ENCODE measurements around the gene MYLK2. TPM values are rescaled to one million over a fixed set of nuclear protein-coding genes. Genes with fewer than 3 reads are reported as not detected.
"Not testable (repeated sequence)": the region's sequence is repeated elsewhere in the genome, so short reads cannot be mapped to it uniquely, and the experiment has no call there.

The MYLK2 gene
- polyA plus RNA-seq, 3 donors from 2014 or later: not detected

DNA sequence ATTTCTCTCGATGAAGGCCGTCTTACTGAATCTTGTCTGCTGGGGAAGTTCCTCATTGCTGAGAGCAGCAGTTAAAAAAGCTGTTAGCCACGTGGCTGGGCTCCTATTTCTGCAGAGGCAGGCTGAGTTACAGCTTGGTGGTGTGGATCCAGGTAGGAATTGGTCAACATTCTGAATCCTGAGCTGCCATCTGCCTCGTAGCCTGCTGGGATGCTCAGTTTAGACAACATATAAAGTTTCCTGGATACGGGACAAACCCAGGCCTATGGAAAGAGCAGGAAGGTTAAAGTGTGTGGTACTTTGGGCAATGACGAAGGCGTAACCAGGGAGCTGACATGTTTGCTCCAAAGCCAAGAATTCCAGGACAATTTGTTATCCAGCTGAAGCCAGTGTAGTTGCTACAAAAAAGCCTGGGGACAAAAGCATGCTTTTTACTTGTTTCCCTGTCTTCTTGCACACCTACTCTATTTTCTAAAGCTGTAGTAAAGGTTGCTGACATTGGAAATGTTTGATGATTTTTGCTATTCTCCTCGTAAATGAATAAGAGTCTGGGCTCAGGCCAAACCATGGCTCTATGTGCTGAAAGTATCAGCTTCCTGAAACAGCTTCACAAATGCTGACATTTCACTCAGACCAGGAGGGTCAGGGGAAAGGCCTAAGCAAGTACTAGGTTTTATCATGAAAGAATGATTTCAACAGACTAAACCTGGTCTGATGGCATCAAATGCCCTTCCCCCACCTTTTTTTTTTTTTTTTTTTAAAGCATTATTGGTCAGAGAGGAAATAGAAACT lies 12.4 kb upstream of the MYLK2 start:
- Mint-ChIP-seq H3K27ac (no peak overlapping the region), H3K9me3 (no peaks in the 10 kb centered on the region), H3K36me3 (no peaks in the 10 kb centered on the region), H3K4me1 (peaks cover 5 to 11% of the 10 kb centered on the region in 2 donors), H3K27me3 (ENCODE audit: low read depth in 3 of 3) (peaks cover 1 to 2% (median 1%) of the 10 kb centered on the region in 3 donors), H3K4me3 (no peak overlapping the region)
- no peak for DNase-seq

DNA sequence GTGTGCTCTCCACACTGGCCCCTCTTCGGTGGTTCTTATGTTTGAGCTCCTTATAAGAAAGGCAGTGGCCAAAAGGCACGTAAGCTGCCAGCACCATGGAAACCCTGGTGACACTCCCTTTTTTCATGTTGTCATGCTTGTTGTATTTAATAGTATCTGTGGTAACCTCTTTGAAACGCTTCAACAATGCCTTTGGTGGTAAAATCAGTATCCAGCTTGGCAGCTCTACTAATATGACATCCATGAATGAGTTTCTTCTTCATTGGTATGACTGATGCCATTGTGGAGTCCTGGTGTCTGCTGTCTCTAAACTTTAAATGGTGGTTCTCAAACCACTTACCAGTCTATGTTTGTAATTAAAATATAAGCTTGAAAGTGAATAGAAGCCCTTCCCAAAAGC lies 10.7 kb upstream of the MYLK2 start:
- H3K36me3 Mint-ChIP-seq: no peaks in the 10 kb centered on the region
- H3K27me3 Mint-ChIP-seq (ENCODE audit: low read depth in 3 of 3): peaks cover 1 to 2% (median 1%) of the 10 kb centered on the region in 3 donors
- no peak overlapping the region for H3K4me3 Mint-ChIP-seq
- no peak overlapping the region for H3K27ac Mint-ChIP-seq
- H3K4me1 Mint-ChIP-seq: peaks cover 2 to 8% of the 10 kb centered on the region in 2 donors
- DNase-seq: no peak
- no peaks in the 10 kb centered on the region for H3K9me3 Mint-ChIP-seq

DNA sequence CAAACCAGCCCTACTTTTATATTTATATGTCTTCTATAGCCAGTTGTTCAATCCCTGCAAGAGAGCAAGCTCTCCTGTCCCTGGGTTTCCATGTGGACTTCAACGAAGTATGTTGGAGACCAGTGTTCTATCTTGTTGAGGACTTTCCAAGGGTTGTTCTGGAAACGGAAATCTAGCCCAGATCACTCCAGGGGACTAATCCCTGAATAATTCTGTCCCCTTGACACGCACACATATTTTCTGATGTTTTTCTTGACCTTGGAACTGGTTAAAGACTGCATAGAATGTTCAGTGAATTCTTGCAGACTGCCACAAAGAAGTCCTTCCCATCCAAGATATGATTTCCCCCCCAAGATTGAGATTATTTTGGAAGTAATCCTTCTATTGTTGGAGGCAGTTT lies 9.5 kb upstream of the MYLK2 start:
- Mint-ChIP-seq H3K27ac (no peak overlapping the region), H3K4me1 (no peaks in the 10 kb centered on the region), H3K9me3 (no peaks in the 10 kb centered on the region), H3K27me3 (ENCODE audit: low read depth in 3 of 3) (peaks cover 0 to 2% (median 1%) of the 10 kb centered on the region in 3 donors), H3K4me3 (no peak overlapping the region), H3K36me3 (no peaks in the 10 kb centered on the region)
- DNase-seq: no peak

DNA sequence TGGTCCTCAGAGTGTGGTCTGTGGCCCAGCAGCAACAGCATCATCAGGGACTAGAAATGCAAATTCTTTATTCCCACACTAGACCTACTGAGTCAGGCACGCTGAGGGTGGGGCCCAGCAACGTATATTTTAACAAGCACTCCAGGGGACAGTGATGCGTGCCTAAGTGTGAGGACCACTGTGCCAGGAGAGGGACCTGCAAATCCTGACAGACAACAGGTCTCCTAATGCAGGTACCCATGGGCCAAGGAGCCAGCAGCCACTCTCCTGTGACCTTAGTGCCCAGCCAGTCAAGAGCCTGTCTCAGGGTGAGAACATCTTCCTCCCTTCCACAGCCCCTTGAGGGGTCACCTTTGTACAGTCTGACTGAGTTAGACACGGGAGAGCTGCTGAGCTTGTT lies 8.0 kb upstream of the MYLK2 start:
- no peaks in the 10 kb centered on the region for H3K9me3 Mint-ChIP-seq
- DNase-seq: no peak
- H3K36me3 Mint-ChIP-seq: no peaks in the 10 kb centered on the region
- peaks cover 1 to 2% (median 2%) of the 10 kb centered on the region in 3 donors for H3K27me3 Mint-ChIP-seq (ENCODE audit: low read depth in 3 of 3)
- no peaks in the 10 kb centered on the region for H3K4me1 Mint-ChIP-seq
- H3K27ac Mint-ChIP-seq: no peak overlapping the region
- no peak overlapping the region for H3K4me3 Mint-ChIP-seq

DNA sequence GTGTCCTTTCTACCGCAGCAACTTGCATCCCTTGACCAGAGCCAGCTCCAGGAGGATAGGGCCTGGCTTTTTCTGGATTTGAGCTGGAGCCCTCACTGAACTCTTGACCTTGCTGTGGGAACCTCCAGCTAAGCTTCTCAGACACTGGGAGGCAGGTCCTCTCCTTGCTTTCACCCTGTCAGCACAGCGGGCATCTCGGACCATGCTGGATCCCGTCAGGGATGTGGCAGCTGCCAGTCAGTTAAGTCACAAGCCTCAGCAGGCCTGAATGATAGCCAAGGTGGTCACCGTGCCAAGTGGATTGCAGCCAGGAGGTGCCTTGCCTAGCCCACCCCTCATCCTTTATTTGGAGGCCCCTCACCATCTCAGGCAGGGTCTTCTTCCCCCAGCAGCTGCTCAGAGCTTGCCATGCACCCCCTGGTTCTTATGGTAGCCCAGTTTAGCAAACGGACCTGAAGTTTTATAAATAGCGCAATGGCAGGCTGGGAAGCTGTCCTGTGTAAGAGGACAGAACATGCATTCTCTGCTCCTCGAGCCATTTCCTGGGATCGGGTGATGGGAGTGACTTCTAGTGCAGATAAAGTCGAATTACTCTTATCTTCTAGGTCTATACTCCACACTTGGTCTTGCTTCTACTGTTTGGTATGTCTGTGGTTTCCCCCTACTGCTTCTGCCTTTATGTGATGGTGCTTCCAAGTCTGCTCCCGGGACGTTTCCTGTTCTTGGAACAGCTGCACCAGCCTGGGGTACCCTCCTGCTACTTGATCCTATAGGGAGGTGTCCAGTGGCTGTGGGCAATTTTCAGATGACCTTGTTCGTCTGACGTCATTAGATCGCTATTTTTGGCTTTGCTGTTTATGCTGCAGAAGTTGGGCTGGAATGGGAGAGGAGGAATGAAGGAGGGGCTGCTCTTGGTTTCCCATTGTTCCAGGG lies 7.1 kb upstream of the MYLK2 start:
- Mint-ChIP-seq H3K9me3 (no peaks in the 10 kb centered on the region), H3K36me3 (no peaks in the 10 kb centered on the region), H3K4me1 (no peaks in the 10 kb centered on the region), H3K4me3 (no peak overlapping the region), H3K27ac (no peak overlapping the region), H3K27me3 (ENCODE audit: low read depth in 3 of 3) (peaks cover 1 to 2% (median 2%) of the 10 kb centered on the region in 3 donors)
- no peak for DNase-seq

DNA sequence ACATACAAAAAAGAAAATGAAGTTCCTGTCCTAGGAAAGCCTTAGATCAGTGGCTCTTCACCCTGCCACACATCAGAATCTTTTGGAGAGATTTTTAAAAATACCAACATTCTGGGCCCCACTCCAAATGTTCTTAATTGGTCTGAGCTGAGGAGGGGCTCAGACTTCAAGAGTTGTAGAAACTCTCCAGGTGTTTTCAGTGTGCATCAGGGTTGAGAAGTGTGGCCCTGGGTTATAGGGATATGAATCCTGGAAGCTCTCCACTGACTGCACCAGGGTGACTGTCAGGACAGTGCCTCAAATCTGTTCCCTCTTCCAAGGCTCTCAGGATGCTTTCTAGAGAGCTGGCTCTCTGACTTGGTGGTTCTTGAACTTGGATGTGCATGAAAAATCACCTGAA lies 5.5 kb upstream of the MYLK2 start:
- Mint-ChIP-seq H3K27ac (no peak overlapping the region), H3K4me3 (no peak overlapping the region)
- no peak for DNase-seq

DNA sequence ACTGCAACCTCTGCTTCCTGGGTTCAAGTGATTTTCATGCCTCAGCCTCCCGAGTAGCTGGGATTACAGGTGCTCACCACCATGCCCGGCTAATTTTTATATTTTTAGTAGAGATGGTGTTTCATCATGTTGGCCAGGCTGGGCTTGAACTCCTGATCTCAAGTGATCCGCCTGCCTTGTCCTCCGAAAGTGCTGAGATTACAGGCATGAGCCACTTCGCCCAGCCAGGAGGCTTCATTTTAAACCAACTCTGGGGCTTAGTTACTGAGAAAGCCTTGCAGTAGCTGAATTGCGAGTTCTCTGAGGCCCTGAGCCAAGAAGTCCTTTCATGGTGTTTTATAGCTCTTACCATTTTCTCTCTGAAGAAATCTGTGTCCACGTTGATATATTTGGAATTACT lies 5.0 kb upstream of the MYLK2 start:
- not testable (repeated sequence) for H3K27ac Mint-ChIP-seq; H3K9me3 Mint-ChIP-seq; DNase-seq; H3K27me3 Mint-ChIP-seq (ENCODE audit: low read depth in 3 of 3); H3K4me1 Mint-ChIP-seq; H3K4me3 Mint-ChIP-seq; H3K36me3 Mint-ChIP-seq

More for the DNA sequence above, 5.5 kb upstream of the MYLK2 start:
- Mint-ChIP-seq H3K9me3 (no peaks in the 10 kb centered on the region), H3K36me3 (no peaks in the 10 kb centered on the region), H3K4me1 (no peaks in the 10 kb centered on the region), H3K27me3 (ENCODE audit: low read depth in 3 of 3) (peaks cover 1 to 4% (median 2%) of the 10 kb centered on the region in 3 donors)

DNA sequence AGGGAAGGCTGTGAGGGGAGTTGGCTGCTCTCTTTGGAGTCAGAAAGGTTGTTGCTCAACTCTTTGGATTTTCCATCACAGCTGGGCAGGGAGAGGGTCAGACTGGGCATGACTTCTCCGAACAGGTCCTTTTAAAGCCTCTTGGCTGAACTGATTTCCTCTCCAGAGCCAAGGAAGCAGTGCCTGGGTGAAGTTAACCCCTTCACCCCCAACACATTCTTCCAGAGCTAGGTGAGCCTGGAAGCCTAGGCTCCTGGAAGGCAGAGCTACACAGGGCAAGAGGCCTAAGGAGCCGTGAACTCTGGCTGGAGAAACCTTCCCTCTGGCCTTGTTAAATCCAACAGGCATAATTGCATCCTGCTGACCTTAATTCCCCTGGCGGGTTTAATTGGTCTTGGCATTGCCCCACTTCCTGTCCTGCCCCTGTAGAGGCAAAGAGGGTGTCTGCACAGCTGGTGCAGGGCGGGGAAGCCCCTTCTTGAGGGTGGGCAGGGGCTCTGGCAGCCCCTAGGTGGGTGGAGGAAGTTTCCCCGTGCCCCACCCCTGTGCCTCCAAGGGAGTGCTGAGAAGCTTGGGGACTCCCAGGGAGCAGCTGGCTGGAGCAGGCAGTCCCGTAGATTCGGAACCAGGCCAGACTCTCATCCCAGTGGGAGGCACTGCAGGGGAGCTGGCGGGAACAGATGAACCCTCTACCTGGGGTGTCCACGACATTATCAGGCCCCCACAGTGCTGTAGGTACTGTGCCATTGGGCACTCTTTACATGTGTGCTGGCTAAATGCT lies 3.6 kb upstream of the MYLK2 start:
- DNase-seq: no peak
- H3K27ac Mint-ChIP-seq: no peak overlapping the region
- H3K27me3 Mint-ChIP-seq (ENCODE audit: low read depth in 3 of 3): peaks cover 0 to 4% (median under 1%) of the 10 kb centered on the region in 3 donors
- no peaks in the 10 kb centered on the region for H3K4me1 Mint-ChIP-seq
- H3K9me3 Mint-ChIP-seq: no peaks in the 10 kb centered on the region
- H3K36me3 Mint-ChIP-seq: no peaks in the 10 kb centered on the region
- H3K4me3 Mint-ChIP-seq: no peak overlapping the region

DNA sequence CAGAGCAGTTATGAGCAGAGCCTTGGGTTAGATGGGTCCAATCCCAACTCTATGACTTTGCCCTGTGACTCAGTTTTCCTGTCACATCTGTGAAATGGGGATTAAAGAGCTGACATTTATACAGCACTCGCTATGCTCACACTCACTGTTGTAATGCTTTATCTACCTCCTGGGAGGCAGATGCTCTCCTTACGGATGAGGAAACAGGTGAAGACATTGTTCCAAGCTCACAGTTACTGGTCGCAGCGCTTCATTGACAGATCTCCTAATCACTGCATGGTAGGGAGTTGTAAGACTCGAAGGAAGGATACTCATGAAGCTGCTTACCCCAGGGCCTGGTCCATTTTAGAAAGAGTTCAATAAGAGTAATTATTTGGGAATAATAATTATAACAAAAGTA lies 2.9 kb upstream of the MYLK2 start:
- no peak overlapping the region for H3K4me3 Mint-ChIP-seq
- H3K27ac Mint-ChIP-seq: no peak overlapping the region
- no peaks in the 10 kb centered on the region for H3K4me1 Mint-ChIP-seq
- no peaks in the 10 kb centered on the region for H3K9me3 Mint-ChIP-seq
- DNase-seq: no peak
- peaks cover 0 to 4% (median 2%) of the 10 kb centered on the region in 3 donors for H3K27me3 Mint-ChIP-seq (ENCODE audit: low read depth in 3 of 3)
- H3K36me3 Mint-ChIP-seq: no peaks in the 10 kb centered on the region

DNA sequence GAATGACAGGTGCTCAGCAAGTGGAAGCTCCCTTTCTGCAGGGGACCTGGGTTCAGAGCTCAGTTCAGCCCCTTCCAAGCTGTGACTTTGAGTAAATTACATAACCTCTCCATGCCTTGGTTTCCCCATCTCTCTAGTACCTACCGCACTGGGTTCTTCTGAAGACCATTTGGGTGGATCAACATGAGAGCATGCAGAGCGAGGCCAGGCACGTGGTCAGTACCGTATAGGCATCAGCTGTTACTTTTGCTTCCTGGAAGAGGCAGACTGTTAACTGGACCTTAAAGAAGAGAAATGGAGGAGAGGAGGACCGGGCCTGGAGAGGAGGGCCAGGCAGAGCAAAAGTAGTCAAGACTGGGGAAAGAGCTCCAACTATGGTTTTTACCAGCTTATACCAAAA lies 1.7 kb upstream of the MYLK2 start:
- Mint-ChIP-seq H3K4me1 (no peaks in the 10 kb centered on the region), H3K4me3 (no peak overlapping the region)

DNA sequence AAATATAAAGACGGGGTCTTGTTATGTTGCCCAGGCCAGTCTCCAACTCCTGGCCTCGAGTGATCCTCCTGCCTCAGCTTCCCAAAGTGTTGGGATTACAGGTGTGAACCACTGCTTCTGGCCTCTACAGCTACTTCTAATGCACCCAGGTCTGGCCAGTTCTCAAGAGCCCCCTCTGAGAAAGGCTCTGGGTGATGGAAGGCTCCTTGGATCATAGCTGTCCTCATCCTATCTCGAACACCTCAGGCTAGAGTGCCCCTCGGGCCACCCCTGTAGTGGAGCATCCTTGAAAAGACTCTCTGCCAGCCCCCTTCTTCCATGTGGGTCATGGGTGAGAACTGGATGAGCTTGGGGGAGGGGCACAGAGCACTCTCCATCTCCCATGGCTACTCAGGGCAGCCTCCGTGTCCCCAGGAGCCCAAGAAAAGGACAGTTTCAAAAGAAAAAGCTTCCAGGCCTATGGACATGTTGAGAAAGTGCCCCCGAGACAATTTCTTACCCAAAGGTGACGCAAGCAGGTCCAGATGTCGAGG lies 714 bp upstream of the MYLK2 start:
- Mint-ChIP-seq H3K27me3 (ENCODE audit: low read depth in 3 of 3) (peaks cover 2 to 5% (median 4%) of the 10 kb centered on the region in 3 donors), H3K4me3 (no peak overlapping the region), H3K36me3 (no peaks in the 10 kb centered on the region), H3K4me1 (no peaks in the 10 kb centered on the region), H3K27ac (no peak overlapping the region), H3K9me3 (no peaks in the 10 kb centered on the region)
- no peak for DNase-seq

More for the DNA sequence above, 1.7 kb upstream of the MYLK2 start:
- Mint-ChIP-seq H3K9me3 (no peaks in the 10 kb centered on the region), H3K36me3 (no peaks in the 10 kb centered on the region), H3K27me3 (ENCODE audit: low read depth in 3 of 3) (peaks cover 0 to 5% (median 2%) of the 10 kb centered on the region in 3 donors), H3K27ac (no peak overlapping the region)
- DNase-seq: no peak

DNA sequence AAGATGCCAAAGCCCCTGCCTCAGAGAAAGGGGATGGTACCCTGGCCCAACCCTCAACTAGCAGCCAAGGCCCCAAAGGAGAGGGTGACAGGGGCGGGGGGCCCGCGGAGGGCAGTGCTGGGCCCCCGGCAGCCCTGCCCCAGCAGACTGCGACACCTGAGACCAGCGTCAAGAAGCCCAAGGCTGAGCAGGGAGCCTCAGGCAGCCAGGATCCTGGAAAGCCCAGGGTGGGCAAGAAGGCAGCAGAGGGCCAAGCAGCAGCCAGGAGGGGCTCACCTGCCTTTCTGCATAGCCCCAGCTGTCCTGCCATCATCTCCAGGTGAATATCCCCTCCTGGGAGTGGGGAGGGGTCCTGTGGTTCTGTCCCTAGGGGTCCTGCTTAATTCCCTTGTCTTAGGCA lies 1.1 kb downstream of the MYLK2 start:
- Mint-ChIP-seq H3K27ac (no peak overlapping the region), H3K27me3 (ENCODE audit: low read depth in 3 of 3) (peaks cover 2 to 7% (median 3%) of the 10 kb centered on the region in 3 donors), H3K4me3 (no peak overlapping the region), H3K4me1 (no peaks in the 10 kb centered on the region), H3K9me3 (no peaks in the 10 kb centered on the region), H3K36me3 (no peaks in the 10 kb centered on the region)
- no peak for DNase-seq

DNA sequence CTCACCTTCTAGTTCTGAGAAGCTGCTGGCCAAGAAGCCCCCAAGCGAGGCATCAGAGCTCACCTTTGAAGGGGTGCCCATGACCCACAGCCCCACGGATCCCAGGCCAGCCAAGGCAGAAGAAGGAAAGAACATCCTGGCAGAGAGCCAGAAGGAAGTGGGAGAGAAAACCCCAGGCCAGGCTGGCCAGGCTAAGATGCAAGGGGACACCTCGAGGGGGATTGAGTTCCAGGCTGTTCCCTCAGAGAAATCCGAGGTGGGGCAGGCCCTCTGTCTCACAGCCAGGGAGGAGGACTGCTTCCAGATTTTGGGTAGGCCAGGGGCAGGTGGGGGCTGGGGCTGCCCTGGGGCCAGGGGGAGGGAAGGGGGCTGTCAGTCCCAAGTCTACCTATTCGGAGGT lies 2.3 kb downstream of the MYLK2 start:
- no peak for DNase-seq
- peaks cover 2 to 7% (median 3%) of the 10 kb centered on the region in 3 donors for H3K27me3 Mint-ChIP-seq (ENCODE audit: low read depth in 3 of 3)
- H3K27ac Mint-ChIP-seq: no peak overlapping the region
- no peaks in the 10 kb centered on the region for H3K36me3 Mint-ChIP-seq
- no peaks in the 10 kb centered on the region for H3K4me1 Mint-ChIP-seq
- no peaks in the 10 kb centered on the region for H3K9me3 Mint-ChIP-seq
- H3K4me3 Mint-ChIP-seq: no peak overlapping the region

All from immature natural killer cell (primary cell).